GM18517 (cell line): ENCODE measurements around the gene DIPK1A.
A peak's percentile ranks its signal among the peaks of the same experiment; 100 is the strongest.
"Not testable (repeated sequence)": the region's sequence is repeated elsewhere in the genome, so short reads cannot be mapped to it uniquely, and the experiment has no call there.

Experiments
- ATAC-seq: cut with Tn5 transposase; IDR thresholded peaks from one replicate; pipeline ENCODE4 v1.9.1; 2021; ENCODE audit warnings: mild to moderate bottlenecking, moderate library complexity; ENCODE audit not compliant: unreplicated experiment

The DIPK1A gene

GRCh38 chr1:92980732-92981647 is 19.7 kb upstream of the DIPK1A start:
- peak; percentile 69 for ATAC-seq

- peak; percentile 81 for ATAC-seq
Measured at GRCh38 chr1:92975551-92976232, 14.4 kb upstream of the DIPK1A start.

- not testable (repeated sequence) for ATAC-seq
Measured at GRCh38 chr1:92974112-92974511, 12.8 kb upstream of the DIPK1A start.

GRCh38 chr1:92973203-92973897 is 12.1 kb upstream of the DIPK1A start:
- ATAC-seq, result no peak

GRCh38 chr1:92972409-92973129 is 11.3 kb upstream of the DIPK1A start:
- ATAC-seq, result no peak

GRCh38 chr1:92971932-92972331 is 10.7 kb upstream of the DIPK1A start:
- not testable (repeated sequence) for ATAC-seq

GRCh38 chr1:92970990-92971689 is 9.9 kb upstream of the DIPK1A start:
- ATAC-seq, result no peak

GRCh38 chr1:92969517-92969916 is 8.3 kb upstream of the DIPK1A start:
- ATAC-seq, result no peak

- peak; percentile 71 for ATAC-seq
Measured at GRCh38 chr1:92968138-92969032, 7.1 kb upstream of the DIPK1A start.

- ATAC-seq, result no peak
Measured at GRCh38 chr1:92964998-92965397, 3.7 kb upstream of the DIPK1A start.

GRCh38 chr1:92964316-92964715 is 3.1 kb upstream of the DIPK1A start:
- ATAC-seq, result no peak

GRCh38 chr1:92961896-92962752 is 862 bp upstream of the DIPK1A start:
- peak; percentile 61 for ATAC-seq

- ATAC-seq, result peak; percentile 36
Measured at GRCh38 chr1:92960395-92961130, 699 bp downstream of the DIPK1A start.

GRCh38 chr1:92958203-92958970 is 2.9 kb downstream of the DIPK1A start:
- no peak for ATAC-seq

- ATAC-seq, result peak; percentile 46
Measured at GRCh38 chr1:92957030-92957734, 4.1 kb downstream of the DIPK1A start.
